SK-N-SH (cell line): ENCODE results near the gene KLHL2.

ENCODE experiments used
- EZH2phosphoT487 ChIP-seq: fragments of 200-600 bp; sonication (generic); IDR thresholded peaks from 2 replicates; pipeline ENCODE4 v1.6.1; 2017; ENCODE audit warnings: low read depth, mixed run types, mild to moderate bottlenecking, antibody characterized with exemption, moderate library complexity, borderline replicate concordance
- SMC3 ChIP-seq: IDR thresholded peaks from 2 replicates; pipeline ENCODE4 v1.6.1; 2012; ENCODE audit warnings: low read depth, low read length, improper control_type of control experiment

- TF ChIP-seq EZH2phosphoT487 (no peak), SMC3 (no peak)
These were observed 154.4 kb downstream of the KLHL2 start for GRCh38 chr4:165361810-165362209.
